HepG2 (cell line): ENCODE data around the gene BCKDHA. TPM values are rescaled to one million over a fixed set of nuclear protein-coding genes. Genes with fewer than 3 reads are reported as not detected.
A peak's percentile ranks its signal among the peaks of the same experiment; 100 is the strongest.

Experiments
- ETV5 ChIP-seq: IDR thresholded peaks from 2 replicates; pipeline ENCODE4 v1.6.1; 2018; ENCODE audit warnings: missing biosample characterization, missing genetic modification reagents, inconsistent platforms, borderline replicate concordance
- HNF1A ChIP-seq, 2 experiments: sonication (generic) in 1 of 2; formaldehyde crosslinking in 1 of 2; IDR thresholded peaks; 2 replicates each; pipeline versions ENCODE4 v1.4.0 to v1.6.1; 2016 to 2020; ENCODE audit warnings: borderline replicate concordance in 1 of 2, low read depth in 1 of 2, mild to moderate bottlenecking in 1 of 2, missing genetic modification reagents in 1 of 2
- HNF1B ChIP-seq: sonication (generic); formaldehyde crosslinking; IDR thresholded peaks from 2 replicates; pipeline ENCODE4 v1.5.1; 2020; ENCODE audit warnings: mild to moderate bottlenecking, moderate library complexity, missing genetic modification reagents
- IKZF5 ChIP-seq: IDR thresholded peaks from 2 replicates; pipeline ENCODE4 v1.6.1; 2018; ENCODE audit warnings: missing genetic modification reagents, mild to moderate bottlenecking, missing compliant biosample characterization
- KLF16 ChIP-seq, 2 experiments: sonication (generic) in 1 of 2; formaldehyde crosslinking in 1 of 2; IDR thresholded peaks; 2 replicates each; pipeline versions ENCODE4 v1.6.1 to v1.8.0; 2016 to 2023; ENCODE audit warnings: missing genetic modification reagents in 2 of 2, missing compliant biosample characterization in 1 of 2
- MAZ ChIP-seq, 2 experiments: sonication (generic) in 1 of 2; formaldehyde crosslinking in 1 of 2; IDR thresholded peaks; 2 replicates each; pipeline versions ENCODE4 v1.5.0 to v1.6.1; 2012 to 2020; ENCODE audit warnings: low read depth in 2 of 2, mild to moderate bottlenecking in 2 of 2, borderline replicate concordance in 1 of 2, improper control_type of control experiment in 1 of 2, low read length in 1 of 2, missing genetic modification reagents in 1 of 2, moderate library complexity in 1 of 2
- MXD3 ChIP-seq: IDR thresholded peaks from 2 replicates; pipeline ENCODE4 v1.6.1; 2016; ENCODE audit warnings: mild to moderate bottlenecking, missing biosample characterization, missing genetic modification reagents
- RBFOX2 ChIP-seq: fragments of 200-400 bp; formaldehyde crosslinking; IDR thresholded peaks from 2 replicates; pipeline ENCODE4 v1.6.1; 2017; ENCODE audit warnings: low read depth, mild to moderate bottlenecking, low read length
- TFDP2 ChIP-seq: sonication (generic); formaldehyde crosslinking; IDR thresholded peaks from 2 replicates; pipeline ENCODE4 v1.4.0; 2020; ENCODE audit warnings: missing genetic modification reagents
- THAP7 ChIP-seq: sonication (generic); formaldehyde crosslinking; IDR thresholded peaks from 2 replicates; pipeline ENCODE4 v1.8.1; 2023; ENCODE audit warnings: mild to moderate bottlenecking, missing genetic modification reagents
- ZNF225 ChIP-seq: sonication (generic); formaldehyde crosslinking; IDR thresholded peaks from 2 replicates; pipeline ENCODE4 v1.4.0; 2020; ENCODE audit warnings: mild to moderate bottlenecking, missing genetic modification reagents
- ZNF512 ChIP-seq: sonication (generic); formaldehyde crosslinking; IDR thresholded peaks from 2 replicates; pipeline ENCODE4 v1.4.0; 2020; ENCODE audit warnings: mild to moderate bottlenecking, missing genetic modification reagents
- ZNF790 ChIP-seq: sonication (generic); formaldehyde crosslinking; IDR thresholded peaks from 2 replicates; pipeline ENCODE4 v1.8.0; 2022; ENCODE audit warnings: missing genetic modification reagents, mild to moderate bottlenecking, borderline replicate concordance
- polyA plus RNA-seq, 8 experiments: library from polyadenylated mRNA; depleted of rRNA in 3 of 8; stranded (reverse) in 7 of 8; unstranded in 1 of 8; fragments of >200 nt; fragmentation: Illumina TruSeq in 4 of 8; extraction: Trizol in 4 of 8; gene quantifications; 2 replicates each; pipeline versions ENCODE4 v1.2.1 to v1.2.3, GENCODE V29; 2011 to 2016; ENCODE audit warnings: low read depth in 4 of 8, missing spikeins in 1 of 8, mixed read lengths in 1 of 8; ENCODE audit not compliant: insufficient read depth in 1 of 8
- total RNA-seq, 5 experiments: library from RNA; depleted of rRNA; stranded (reverse); fragments of >200 nt; fragmentation: Illumina TruSeq; extraction: Trizol; gene quantifications; 2 replicates each; pipeline ENCODE4 v1.2.3, GENCODE V29; 2016; ENCODE audit warnings: low read depth in 1 of 5

The BCKDHA gene
- total and polyA plus RNA-seq, 2 of the 13 experiments (the other 11 are each of a cell fraction or from before 2014, with no cell fraction given) = 11.8 to 31.5 TPM

GRCh38 chr19:41353466-41354342 lies 43.9 kb upstream of the BCKDHA start, which contains the start of gene TGFB1 (continued):
- 0 out of 2 replicates have a peak, but pooled peaks have one; percentile 15 for TF ChIP-seq ZNF790 (CRISPR knock-in tag)
- peak; percentile 80 for TF ChIP-seq RBFOX2
- TF ChIP-seq TFDP2 (CRISPR knock-in tag) = peak; percentile 18; the same call in 1 of the 2 replicates
- TF ChIP-seq HNF1A (IDR thresholded peaks at IDR 0.05; ENCODE audit: low read depth) = no peak
- no peak; the same call in 1 of the 2 replicates for TF ChIP-seq HNF1A (CRISPR knock-in tag; IDR thresholded peaks at IDR 0.05; ENCODE audit: borderline replicate concordance)
- TF ChIP-seq ZNF225 (CRISPR knock-in tag) = no peak
- TF ChIP-seq IKZF5 (CRISPR knock-in tag) = peak; percentile 53; the same call in 1 of the 2 replicates
- peak; percentile 54 for TF ChIP-seq MAZ (IDR thresholded peaks at IDR 0.05; ENCODE audit: borderline replicate concordance, low read depth, low read length)
- TF ChIP-seq MAZ (CRISPR knock-in tag; IDR thresholded peaks at IDR 0.05; ENCODE audit: low read depth) = peak; percentile 68
- peak; percentile 74; the same call in 1 of the 2 replicates for TF ChIP-seq THAP7 (CRISPR knock-in tag)
- TF ChIP-seq HNF1B (CRISPR knock-in tag) = 0 out of 2 replicates have a peak, but pooled peaks have one; percentile 18
- peak in 1 of 2 experiments; percentile 55; a peak in 1 of 4 replicates for TF ChIP-seq KLF16 (CRISPR knock-in tag; IDR thresholded peaks at IDR 0.05)
- peak; percentile 63; the same call in 1 of the 2 replicates for TF ChIP-seq ETV5 (CRISPR knock-in tag)
- 0 out of 2 replicates have a peak, but pooled peaks have one; percentile 13 for TF ChIP-seq ZNF512
- no peak for TF ChIP-seq MXD3
